HG03442 (cell line): ENCODE results near the gene OBSL1.

Experiments used
- ATAC-seq: cut with Tn5 transposase; IDR thresholded peaks from one replicate; pipeline ENCODE4 v1.9.1; 2021; ENCODE audit warnings: mild to moderate bottlenecking, moderate library complexity; ENCODE audit not compliant: unreplicated experiment

Gene OBSL1

GRCh38 chr2:219571311-219572236, at the start of gene OBSL1:
Gene OBSL1, minus strand, starts transcription at chr2:219571539. Its CDS starts 307 bp downstream, at chr2:219571232.
- ATAC-seq, result no peak

DNA sequence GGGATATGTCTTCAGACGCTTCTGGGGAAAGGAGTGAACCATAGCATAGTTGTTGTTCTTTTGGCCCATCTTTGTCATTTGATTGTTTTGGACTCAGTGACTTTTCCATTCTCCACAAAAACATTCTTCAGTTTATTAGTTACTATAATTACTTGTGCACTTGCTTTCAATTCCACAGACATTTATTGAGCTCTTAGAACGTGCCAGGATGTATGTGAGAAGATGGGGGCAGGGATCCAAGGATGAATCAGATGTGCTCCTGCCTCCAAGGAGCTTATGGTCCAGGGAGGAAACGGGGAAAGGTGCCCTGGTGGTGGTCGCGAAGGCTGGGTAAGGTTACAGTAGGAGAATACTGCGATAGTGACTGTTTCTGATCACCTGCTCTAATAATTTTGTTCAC, 49.2 kb upstream of the OBSL1 start:
- ATAC-seq, result no peak

- no peak for ATAC-seq
These were observed 47.9 kb upstream of the OBSL1 start for GRCh38 chr2:219619235-219619634.

- no peak for ATAC-seq
These were observed 47.4 kb upstream of the OBSL1 start for GRCh38 chr2:219618733-219619122.

GRCh38 chr2:219616550-219616949, 45.2 kb upstream of the OBSL1 start:
- ATAC-seq, result no peak

DNA sequence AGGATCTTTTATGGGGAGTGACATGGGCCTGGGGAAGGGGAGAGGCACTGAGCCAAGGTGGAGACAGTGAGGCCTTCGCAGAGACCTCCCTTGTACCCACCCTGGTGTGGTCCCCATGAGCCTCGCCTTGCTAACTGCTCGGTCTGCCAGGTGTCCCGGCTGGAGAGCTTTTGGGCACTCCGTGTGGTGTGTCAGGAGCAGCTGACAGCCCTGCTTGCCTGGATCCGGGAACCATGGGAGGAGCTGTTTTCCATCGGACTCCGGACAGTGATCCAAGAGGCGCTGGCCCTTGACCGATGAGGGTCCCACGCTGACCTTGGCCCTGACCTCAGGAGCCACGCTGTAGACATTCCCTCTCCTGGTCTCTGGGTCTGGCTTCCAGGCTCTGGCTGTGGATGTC, 44.6 kb upstream of the OBSL1 start:
- ATAC-seq, result no peak

- no peak for ATAC-seq
These were observed 43.7 kb upstream of the OBSL1 start for GRCh38 chr2:219615036-219615435.

DNA sequence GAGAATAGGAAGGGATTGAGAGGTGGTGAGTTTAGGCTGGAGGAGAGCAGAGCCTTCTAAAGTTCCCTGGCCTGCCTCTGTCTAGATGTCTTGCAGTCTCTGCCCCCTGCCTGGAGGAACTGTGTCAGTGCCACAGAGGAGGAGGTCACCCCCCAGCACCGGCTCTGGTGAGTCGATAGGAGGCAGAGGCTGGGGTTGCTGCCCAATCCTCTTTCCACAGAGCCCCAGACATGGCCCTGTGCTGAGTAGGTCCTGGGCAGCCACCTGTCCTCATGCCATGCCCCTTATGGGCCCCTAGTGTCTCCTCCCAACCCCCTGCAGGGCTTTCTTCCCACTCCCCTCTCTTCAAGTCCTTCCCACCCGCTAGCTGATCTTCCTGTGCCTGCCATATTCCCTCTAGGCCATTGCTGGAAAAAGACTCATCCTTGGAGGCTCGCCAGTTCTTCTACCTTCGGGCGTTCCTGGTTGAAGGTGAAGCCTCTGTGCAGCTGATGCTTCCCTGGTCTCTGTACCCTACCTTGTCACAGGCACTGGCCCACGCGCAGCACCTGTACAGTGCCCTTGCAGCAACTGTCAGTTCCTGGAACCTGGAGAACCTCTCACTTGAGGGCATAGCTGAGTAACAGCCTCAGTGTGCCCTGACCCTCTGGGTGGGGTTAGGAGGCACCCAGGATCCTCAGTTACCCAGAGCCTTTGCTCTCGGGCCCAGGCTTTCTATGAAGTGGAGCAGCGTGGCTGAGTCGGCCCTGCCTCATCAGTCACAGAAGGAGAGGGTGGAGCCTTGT, 42.9 kb upstream of the OBSL1 start:
- no peak for ATAC-seq

GRCh38 chr2:219613461-219614070, 42.2 kb upstream of the OBSL1 start:
- no peak for ATAC-seq

DNA sequence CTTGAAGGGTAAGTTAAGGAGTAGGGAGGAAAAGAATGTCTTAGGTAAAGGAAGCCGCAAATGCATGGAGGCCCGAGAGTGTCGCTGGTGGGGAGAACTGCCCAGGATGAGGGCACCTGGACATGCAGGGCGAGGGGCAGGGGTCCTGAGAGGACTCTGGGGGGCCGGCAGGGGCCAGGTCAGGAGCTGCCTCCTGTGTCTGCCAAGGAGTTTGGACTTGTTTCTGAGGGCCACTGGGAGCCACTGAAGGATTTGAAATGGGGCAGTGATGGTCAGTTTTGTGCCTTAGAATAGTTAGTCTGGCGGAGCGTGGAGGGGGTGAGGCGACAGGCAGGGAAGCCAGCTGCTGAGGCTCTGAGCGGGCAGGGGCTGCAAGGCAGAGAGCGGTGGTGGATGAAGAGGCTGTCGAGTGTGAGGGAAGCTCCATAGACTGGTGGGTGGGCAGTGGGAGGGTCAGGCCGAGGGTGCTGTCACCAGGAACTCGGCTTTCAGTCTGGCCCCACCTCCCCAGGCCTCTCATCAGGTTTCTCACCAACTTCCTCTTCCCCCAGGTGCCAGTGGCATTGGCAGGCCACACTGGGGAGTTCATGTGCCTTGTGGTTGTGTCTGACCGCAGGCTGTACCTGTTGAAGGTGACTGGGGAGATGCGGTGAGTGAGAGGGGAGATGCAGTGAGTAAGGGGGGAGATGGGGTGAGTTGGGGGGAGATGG, 41.4 kb upstream of the OBSL1 start:
- no peak for ATAC-seq

DNA sequence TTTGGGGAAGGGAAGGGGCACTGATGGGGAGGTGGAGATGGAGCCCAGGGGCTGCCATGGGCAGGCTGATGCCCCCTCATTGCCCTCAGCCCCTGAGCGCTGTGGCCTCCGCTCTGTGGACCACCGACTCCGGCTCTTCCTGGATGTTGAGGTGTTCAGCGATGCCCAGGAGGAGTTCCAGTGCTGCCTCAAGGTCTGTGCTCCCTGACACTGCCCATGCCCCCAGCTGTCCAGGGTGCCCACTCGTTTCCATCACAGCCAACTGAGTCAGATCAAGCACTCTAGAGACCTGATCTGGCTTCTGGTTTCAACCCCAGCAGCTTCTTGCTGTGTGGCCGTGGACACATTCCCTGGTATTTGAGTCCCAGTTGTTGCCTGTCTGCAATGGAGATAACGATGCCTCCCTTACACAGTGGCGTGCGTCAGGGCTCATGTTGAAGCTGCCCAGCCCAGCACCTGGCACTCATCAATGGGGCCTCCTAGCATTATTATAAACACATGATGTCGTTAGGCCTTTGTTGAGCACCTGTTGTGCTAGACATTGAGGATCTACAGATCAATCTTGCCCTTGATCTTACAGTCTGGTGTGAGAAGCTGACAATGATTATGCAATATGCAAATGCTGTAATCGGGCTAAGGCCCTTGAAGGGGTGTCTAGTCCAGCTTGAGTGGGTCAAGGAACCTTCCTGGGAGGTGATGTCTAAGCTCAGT, 40.7 kb upstream of the OBSL1 start:
- no peak for ATAC-seq

GRCh38 chr2:219611306-219611705, 40.0 kb upstream of the OBSL1 start:
- no peak for ATAC-seq

DNA sequence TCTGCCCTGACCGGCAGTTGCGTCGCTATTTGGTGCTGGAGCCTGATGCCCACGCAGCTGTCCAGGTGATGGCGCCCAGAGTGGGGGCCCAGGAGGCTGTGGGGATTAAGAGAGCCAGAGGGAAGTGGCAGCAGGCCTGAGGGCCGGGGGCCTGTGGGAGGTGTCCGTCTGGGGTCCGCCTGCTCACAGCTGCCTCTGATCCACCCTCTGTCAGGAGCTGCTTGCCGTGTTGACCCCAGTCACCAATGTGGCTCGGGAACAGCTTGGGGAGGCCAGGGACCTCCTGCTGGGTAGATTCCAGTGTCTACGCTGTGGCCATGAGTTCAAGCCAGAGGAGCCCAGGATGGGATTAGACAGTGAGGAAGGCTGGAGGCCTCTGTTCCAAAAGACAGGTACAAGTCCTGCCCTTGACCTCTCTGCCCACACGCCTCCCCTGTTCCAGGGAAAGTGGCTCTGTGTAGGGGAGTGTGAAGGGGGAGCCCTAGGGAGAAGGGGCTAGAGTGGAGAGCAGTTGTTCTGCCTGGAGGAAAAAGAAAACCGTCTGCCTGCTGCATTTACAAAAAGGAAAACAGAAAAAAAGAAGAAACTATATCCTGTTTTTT, 37.9 kb upstream of the OBSL1 start:
- no peak for ATAC-seq

DNA sequence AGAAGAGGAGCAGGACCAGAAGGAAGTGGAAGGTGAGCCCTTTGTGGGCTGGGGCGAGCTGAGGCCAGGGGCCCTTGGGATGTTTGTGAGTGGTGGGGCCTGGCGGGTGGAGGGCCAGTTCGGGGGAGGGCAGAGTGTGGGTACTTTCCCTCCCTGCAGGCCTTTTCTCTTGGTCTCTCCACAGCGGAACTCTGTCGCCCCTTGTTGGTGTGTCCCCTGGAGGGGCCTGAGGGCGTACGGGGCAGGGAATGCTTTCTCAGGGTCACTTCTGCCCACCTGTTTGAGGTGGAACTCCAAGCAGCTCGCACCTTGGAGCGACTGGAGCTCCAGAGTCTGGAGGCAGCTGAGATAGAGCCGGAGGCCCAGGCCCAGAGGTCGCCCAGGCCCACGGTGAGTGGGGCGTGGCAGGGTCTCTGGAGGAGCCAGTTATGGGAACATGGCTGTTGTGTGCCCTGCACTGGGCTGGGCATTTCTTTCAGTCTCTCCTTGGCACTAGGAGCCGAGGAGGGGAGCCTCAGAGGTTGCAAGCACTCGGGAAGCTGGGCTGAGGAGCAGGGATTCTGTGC, 37.1 kb upstream of the OBSL1 start:
- ATAC-seq, result no peak

GRCh38 chr2:219607931-219608330, 36.6 kb upstream of the OBSL1 start:
- ATAC-seq, result no peak

GRCh38 chr2:219605607-219605954, 34.2 kb upstream of the OBSL1 start:
- ATAC-seq, result no peak

- no peak for ATAC-seq
These were observed 32.4 kb upstream of the OBSL1 start for GRCh38 chr2:219603771-219604170.

DNA sequence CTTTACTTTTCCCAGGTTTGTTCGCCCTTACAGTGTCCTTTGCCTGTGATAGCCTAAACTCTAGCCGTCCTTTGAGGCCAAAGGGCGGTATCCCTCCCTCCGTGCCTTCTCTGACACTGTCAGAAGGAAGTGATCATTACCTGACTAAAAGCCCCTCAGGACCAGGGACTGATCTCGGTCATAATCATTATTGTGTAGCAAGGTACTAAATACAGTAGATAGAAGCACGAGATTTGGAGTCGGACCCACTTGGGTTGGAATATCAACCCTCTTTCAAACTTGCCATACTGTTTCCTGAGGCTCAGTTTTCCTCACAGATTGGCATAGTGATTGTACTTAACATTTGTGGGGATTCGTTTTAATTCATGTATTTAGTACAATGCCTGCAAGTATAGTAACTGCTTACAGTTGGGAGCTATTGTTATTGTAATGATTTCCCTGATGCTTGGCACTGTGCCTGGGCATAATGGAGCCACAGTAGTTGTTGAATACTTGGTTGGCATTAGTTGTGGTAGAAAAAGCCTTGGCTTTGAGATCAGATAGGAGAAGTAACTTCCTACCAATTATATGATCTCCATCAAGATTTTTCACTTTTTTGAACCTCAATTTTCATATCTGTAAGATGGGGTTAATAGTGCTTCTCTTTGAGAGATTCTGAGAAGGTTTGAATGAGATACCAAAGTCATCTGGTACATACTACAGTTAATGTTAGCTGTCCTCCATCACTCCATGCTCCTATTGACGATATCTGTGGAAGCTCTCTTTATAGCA, 27.2 kb upstream of the OBSL1 start:
- no peak for ATAC-seq
